NCI-H524 (cell line): ENCODE measurements around the gene HSD11B1.

Experiments
- DNase-seq, 2 experiments: peaks; one replicate each; lab custom pipeline; 2025; lab: John Stamatoyannopoulos, UW

Gene HSD11B1

DNA sequence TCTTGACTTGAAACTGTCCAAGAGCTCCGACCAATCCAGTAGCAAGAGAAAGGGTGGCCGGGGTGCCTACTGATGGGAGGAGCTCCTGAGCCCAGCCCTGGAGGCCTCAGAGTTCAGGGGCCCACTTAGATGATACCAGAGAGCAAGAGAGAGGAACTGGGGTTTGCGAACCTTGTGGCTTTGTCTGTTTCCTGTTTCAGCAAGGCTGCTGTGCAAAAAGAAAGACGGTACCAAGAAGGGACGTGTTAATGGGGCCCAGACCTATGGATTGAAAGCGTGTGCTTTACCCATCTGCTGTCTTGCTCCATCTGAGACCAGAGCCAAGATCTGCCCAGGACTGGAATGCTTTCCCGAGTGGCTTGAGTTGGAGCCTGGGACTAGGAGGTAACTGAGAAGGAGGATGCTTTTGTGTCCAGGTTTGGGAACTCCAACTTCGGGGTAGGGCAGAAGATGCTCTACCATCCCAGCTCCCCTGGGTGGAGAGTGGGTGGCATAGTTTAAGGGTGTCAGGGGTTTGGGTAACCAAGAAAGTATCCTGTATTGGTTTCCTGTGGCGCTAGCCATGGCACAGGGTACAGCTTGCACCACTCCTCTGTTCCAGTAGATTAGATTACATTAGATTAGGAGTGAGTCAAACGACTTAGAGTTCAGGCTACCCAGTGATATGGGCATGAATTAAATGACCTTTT is 51.4 kb downstream of the HSD11B1 start, which contains the start of gene TRAF3IP3:
TRAF3IP3 (plus strand) TSS at position 128 of the 689 bp plus-strand sequence. CDS start 3,987 bp downstream, outside the sequence.
- no peak for DNase-seq

DNA sequence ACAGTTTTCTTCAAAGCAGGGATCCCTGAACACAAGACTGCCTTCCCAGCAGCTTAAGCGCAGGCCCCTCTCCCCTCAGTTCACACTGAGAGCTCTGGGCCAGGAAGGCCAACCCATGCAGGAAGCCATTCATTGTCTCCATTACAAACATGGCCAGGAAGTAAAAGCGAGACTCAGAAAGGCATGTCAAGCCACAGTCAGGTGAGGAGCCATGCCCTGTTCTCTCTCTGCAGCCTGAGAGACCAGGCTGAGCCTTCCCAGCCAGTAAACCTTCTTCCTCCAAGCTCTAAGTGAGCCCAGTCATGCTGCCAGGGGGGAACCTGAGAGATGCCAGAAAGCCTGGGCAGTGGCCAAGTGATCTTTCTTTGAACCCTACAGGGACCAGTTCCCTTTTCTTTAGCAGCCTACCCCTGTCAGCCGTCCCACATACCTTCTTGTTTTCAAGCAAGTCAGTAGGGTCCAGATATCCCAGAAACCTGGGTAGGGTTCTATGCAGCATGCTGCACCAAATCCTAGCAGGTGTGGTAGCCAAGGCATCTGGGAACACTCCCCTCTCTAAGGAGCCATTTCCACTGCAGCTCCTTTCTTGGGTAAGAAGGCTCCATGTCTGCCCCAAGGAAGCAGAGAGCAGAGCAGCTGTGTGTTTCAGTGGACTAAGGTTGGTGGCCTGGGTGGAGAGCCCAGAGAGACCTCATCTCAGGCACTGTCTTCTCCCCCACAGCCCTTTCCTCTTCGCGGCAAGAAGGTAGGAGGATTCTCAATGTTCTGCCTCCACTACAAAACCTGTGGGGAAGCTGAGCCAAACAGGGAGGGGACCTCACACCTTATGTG is 52.2 kb downstream of the HSD11B1 start:
- no peak for DNase-seq

- no peak for DNase-seq
These were observed 53.8 kb downstream of the HSD11B1 start for GRCh38 chr1:209758400-209758799.

DNA sequence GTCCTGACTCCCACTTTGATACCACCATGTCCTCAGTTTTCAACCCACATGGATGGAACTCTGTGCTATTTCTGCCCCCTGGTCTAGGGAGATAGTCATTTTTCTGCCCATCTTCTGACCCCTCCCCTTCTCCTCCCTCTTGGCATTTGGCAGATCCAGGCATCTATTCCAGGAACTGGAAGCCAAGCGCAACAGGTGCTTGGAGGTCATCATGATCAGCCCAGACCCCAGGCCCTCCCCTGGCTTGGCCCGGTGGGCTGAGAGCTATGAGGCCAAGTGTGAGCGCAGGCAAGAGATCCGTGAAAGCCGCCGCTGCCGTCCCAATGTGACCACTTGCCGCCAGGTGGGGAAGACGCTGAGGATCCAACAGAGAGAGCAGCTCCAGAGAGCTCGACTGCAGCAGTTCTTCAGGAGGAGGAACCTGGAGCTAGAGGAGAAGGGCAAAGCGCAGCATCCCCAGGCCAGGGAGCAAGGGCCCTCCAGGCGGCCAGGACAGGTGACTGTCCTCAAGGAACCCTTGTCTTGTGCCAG is 55.2 kb downstream of the HSD11B1 start:
- DNase-seq: no peak

GRCh38 chr1:209761011-209761635 is 56.5 kb downstream of the HSD11B1 start:
- DNase-seq: no peak

DNA sequence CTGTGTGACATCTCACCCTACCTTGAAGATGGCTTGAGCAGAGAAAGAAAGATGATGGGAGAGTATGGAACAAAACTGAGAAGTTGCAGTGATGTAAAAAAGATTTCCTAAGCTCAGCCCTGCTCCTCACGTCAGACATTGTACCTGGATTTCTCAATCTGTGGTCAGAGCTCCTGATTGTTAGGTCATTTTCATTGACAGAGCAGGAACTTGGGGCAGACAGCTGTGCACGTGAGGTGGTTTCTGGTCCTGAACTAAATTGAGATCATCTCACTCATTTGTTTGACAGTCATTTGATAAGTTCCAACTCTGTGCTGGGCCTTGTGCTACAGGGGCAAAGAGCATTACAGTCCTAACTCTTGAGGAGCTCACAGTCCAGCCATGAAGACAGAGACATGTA is 61.4 kb downstream of the HSD11B1 start:
- DNase-seq: no peak

GRCh38 chr1:209767096-209767495 is 62.5 kb downstream of the HSD11B1 start:
- no peak for DNase-seq

DNA sequence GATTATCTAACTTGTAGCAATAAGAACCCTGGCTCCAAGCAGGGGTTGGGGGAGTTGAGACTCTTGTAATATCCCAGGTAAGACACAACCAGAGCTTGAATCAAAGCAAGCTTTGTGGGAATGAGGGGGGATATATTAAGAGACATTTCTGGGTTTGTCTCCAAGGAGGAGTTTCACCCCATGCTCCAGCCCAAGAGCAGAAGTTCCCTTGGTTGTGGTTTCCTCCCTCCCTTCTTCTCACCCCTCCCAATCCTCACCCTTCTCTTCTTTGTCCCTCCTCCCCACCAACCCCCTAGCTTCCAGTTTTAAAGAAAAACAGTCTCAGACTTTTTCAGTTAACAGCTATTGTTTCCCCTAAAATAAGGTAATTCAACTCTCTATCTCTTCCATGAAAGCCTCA is 63.1 kb downstream of the HSD11B1 start:
- DNase-seq: no peak

- DNase-seq: no peak
These were observed 63.7 kb downstream of the HSD11B1 start for GRCh38 chr1:209768354-209768774.

DNA sequence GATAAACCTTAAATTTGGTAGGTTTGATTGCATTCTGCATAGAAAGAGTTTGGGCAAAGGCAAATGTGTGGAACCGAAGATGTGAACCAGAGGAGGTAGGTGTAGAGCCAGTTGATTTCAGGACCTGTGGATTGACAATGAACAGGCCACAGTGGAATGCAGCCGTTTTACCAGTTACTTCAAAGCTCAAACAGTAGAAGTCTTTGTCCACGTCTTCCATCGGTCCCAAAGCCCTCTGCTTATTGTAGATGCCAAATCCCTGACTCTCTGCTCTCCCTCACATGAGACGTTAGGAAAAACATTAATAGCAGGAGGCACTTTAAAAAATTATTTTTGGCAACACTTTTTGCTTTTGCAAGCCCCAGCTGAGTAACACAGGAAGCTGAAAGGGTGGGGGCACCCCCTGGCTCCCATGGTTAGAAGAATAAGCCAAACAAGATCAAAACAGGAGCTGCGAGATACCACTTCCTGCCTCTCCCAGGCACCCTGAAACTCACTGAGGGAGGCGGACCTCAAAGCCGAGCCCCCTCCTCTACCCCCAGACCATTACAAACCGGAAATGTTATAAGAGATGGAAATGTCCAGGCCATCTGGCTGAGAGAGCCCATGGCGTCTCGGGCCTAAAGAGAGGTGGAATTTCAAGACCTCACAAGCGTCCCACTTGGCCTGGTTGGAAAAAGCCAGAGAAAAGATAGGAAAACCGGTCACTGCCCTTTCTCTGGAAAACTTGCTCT is 64.7 kb downstream of the HSD11B1 start:
- no peak for DNase-seq

- DNase-seq: no peak
These were observed 65.3 kb downstream of the HSD11B1 start for GRCh38 chr1:209769971-209770370.

GRCh38 chr1:209770636-209771415 is 66.2 kb downstream of the HSD11B1 start:
- DNase-seq: no peak

DNA sequence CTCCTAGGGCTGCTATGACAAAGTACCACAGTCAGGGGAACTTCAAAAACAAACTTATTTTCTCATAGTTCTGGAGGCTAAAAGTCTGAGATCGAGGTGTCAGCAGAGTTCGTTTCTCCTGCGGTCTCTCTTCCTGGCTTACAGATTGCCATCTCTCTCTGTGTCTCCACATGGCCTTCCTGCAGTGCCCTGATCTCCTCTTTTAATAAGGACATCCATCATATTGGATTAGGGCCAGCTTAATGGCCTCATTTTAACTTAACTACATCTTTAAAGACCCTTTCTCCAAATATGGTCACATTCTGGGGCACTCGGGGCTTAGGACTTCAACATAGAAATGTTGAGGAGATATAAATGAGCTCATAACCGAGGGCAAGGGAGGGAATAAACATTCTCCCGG is 67.5 kb downstream of the HSD11B1 start:
- no peak for DNase-seq

GRCh38 chr1:209774592-209774991 is 69.9 kb downstream of the HSD11B1 start:
- no peak for DNase-seq

DNA sequence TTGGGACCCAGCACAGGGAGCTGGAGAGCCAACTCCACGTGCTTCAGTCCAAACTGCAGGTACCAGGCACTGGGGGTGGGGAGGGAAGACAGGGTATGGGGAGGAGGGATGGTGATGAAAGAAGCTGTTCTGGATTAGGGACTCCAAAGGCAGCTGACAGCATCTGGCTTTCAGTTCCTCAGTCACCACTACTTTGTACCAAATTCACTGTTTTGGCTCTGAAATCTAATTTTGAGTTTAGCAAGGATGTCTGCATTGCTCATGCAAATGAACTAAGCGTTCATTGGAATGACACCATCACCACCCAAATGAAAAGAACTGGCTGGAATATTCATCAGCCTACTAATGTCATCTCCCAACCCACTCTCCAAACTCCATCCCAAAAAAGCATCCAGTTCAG is 71.0 kb downstream of the HSD11B1 start:
- no peak for DNase-seq

GRCh38 chr1:209777587-209777986 is 72.9 kb downstream of the HSD11B1 start:
- DNase-seq: no peak

DNA sequence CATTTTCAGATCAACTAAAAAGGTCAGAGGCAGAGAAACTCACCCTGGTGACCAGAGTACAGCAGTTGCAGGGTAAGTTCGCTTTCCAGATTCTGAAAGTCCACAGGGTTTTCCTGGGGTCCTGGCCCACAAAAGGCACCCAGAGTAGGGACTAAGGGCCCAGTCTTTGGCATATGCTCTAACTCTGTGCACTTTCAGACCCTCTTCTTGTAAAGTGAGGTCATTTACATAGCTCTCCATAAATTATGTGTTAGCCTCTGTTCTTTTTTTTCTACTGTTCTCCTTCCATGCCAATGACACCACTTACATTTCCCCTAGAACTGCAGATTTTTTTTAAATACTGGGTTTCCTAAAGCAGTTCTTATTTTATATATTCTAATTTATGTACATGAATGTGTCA is 73.5 kb downstream of the HSD11B1 start:
- DNase-seq: no peak

- DNase-seq: no peak
These were observed 75.6 kb downstream of the HSD11B1 start for GRCh38 chr1:209780268-209780667.

- peak; percentile 30 to 76 for DNase-seq
These were observed 78.7 kb downstream of the HSD11B1 start for GRCh38 chr1:209783386-209783785.
